ENCODE data around the gene CSNK1D. TPM values are rescaled to one million over a fixed set of nuclear protein-coding genes. Genes with fewer than 3 reads are reported as not detected.
"Not testable (repeated sequence)": the region's sequence is repeated elsewhere in the genome, so short reads cannot be mapped to it uniquely, and the experiment has no call there.

Gene CSNK1D
- total RNA-seq, 1 donor from 2014 or later, result 50.3 TPM

- no peak for DNase-seq (ENCODE audit: low spot score)
Measured at GRCh38 chr17:82215095-82215971, 58.2 kb downstream of the CSNK1D start.

- no peak for DNase-seq (ENCODE audit: low spot score)
Measured at GRCh38 chr17:82214012-82214628, 59.4 kb downstream of the CSNK1D start.

- peak; percentile 69 for DNase-seq (ENCODE audit: low spot score)
Measured at GRCh38 chr17:82213251-82214011, 60.1 kb downstream of the CSNK1D start.

GRCh38 chr17:82212331-82213250, 60.9 kb downstream of the CSNK1D start, which contains the start of gene CCDC57:
TSS of gene CCDC57 (minus strand) at chr17:82212842. CDS start at chr17:82201944, 10,898 bp downstream.
- peak; percentile 77 for DNase-seq (ENCODE audit: low spot score)

- not testable (repeated sequence) for DNase-seq (ENCODE audit: low spot score)
Measured at GRCh38 chr17:82210655-82211054, 62.8 kb downstream of the CSNK1D start.

- peak; percentile 96 for DNase-seq (ENCODE audit: low spot score)
Measured at GRCh38 chr17:82205720-82206508, 67.6 kb downstream of the CSNK1D start.

GRCh38 chr17:82204831-82205719, 68.4 kb downstream of the CSNK1D start:
- DNase-seq (ENCODE audit: low spot score), result peak; percentile 61

GRCh38 chr17:82203920-82204319, 69.6 kb downstream of the CSNK1D start:
- DNase-seq (ENCODE audit: low spot score), result no peak

- DNase-seq (ENCODE audit: low spot score), result no peak
Measured at GRCh38 chr17:82202981-82203380, 70.5 kb downstream of the CSNK1D start.

GRCh38 chr17:82201498-82201910, 72.0 kb downstream of the CSNK1D start:
- DNase-seq (ENCODE audit: low spot score), result no peak

- no peak for DNase-seq (ENCODE audit: low spot score)
Measured at GRCh38 chr17:82200743-82201497, 72.6 kb downstream of the CSNK1D start.

- no peak for DNase-seq (ENCODE audit: low spot score)
Measured at GRCh38 chr17:82200135-82200534, 73.4 kb downstream of the CSNK1D start.

- DNase-seq (ENCODE audit: low spot score), result no peak
Measured at GRCh38 chr17:82199496-82199895, 74.0 kb downstream of the CSNK1D start.

- no peak for DNase-seq (ENCODE audit: low spot score)
Measured at GRCh38 chr17:82198092-82198491, 75.4 kb downstream of the CSNK1D start.

- DNase-seq (ENCODE audit: low spot score), result no peak
Measured at GRCh38 chr17:82195675-82196672, 77.5 kb downstream of the CSNK1D start.

GRCh38 chr17:82194765-82195164, 78.7 kb downstream of the CSNK1D start:
- no peak for DNase-seq (ENCODE audit: low spot score)

All from umbilical cord (tissue), 2 donors.